Ishikawa (cell line): ENCODE results near the gene DCBLD1.

Experiments
- CEBPB ChIP-seq: IDR thresholded peaks from 2 replicates; pipeline ENCODE4 v1.6.1; 2012
- CREB1 ChIP-seq: IDR thresholded peaks from 2 replicates; pipeline ENCODE4 v1.6.1; 2012; ENCODE audit warnings: low read depth
- EGR1 ChIP-seq: IDR thresholded peaks from 2 replicates; pipeline ENCODE4 v1.6.1; 2012
- EP300 ChIP-seq: IDR thresholded peaks from 2 replicates; pipeline ENCODE4 v1.6.1; 2012; ENCODE audit warnings: borderline replicate concordance
- FOXM1 ChIP-seq: IDR thresholded peaks from 2 replicates; pipeline ENCODE4 v1.6.1; 2012; ENCODE audit warnings: low read depth, borderline replicate concordance
- MAX ChIP-seq: IDR thresholded peaks from 2 replicates; pipeline ENCODE4 v1.6.1; 2012
- NFIC ChIP-seq: IDR thresholded peaks from 2 replicates; pipeline ENCODE4 v1.6.1; 2012
- RAD21 ChIP-seq: IDR thresholded peaks from 2 replicates; pipeline ENCODE4 v1.6.1; 2012; ENCODE audit warnings: low read depth
- REST ChIP-seq: IDR thresholded peaks from 2 replicates; pipeline ENCODE4 v1.6.1; 2012; ENCODE audit warnings: low read depth, mild to moderate bottlenecking
- TAF1 ChIP-seq: IDR thresholded peaks from 2 replicates; pipeline ENCODE4 v1.6.1; 2012; ENCODE audit warnings: low read depth, mild to moderate bottlenecking
- TCF12 ChIP-seq: IDR thresholded peaks from 2 replicates; pipeline ENCODE4 v1.6.1; 2012; ENCODE audit warnings: low read depth
- TEAD4 ChIP-seq: IDR thresholded peaks from 2 replicates; pipeline ENCODE4 v1.6.1; 2012
- USF1 ChIP-seq: IDR thresholded peaks from 2 replicates; pipeline ENCODE4 v1.6.1; 2012
- YY1 ChIP-seq: IDR thresholded peaks from 2 replicates; pipeline ENCODE4 v1.6.1; 2012; ENCODE audit warnings: low read depth
- ZBTB7A ChIP-seq: IDR thresholded peaks from 2 replicates; pipeline ENCODE4 v1.6.1; 2012; ENCODE audit warnings: low read depth

The DCBLD1 gene

GRCh38 chr6:117559299-117559698 is 76.8 kb downstream of the DCBLD1 start:
- TF ChIP-seq USF1 = no peak
- TF ChIP-seq ZBTB7A = no peak
- no peak for TF ChIP-seq NFIC
- no peak for TF ChIP-seq REST
- no peak for TF ChIP-seq TAF1
- no peak for TF ChIP-seq EGR1
- no peak for TF ChIP-seq MAX
- no peak for TF ChIP-seq CREB1
- TF ChIP-seq CEBPB = no peak
- no peak for TF ChIP-seq YY1
- no peak for TF ChIP-seq EP300
- no peak for TF ChIP-seq TEAD4
- TF ChIP-seq TCF12 = no peak
- TF ChIP-seq FOXM1 = no peak
- no peak for TF ChIP-seq RAD21

- TF ChIP-seq EGR1 (no peak), TCF12 (no peak), TAF1 (no peak), MAX (no peak), TEAD4 (no peak), FOXM1 (no peak), RAD21 (no peak), CEBPB (no peak), NFIC (no peak), YY1 (no peak), EP300 (no peak), USF1 (no peak)
Observed at GRCh38 chr6:117561128-117561527, 78.7 kb downstream of the DCBLD1 start.

GRCh38 chr6:117564681-117565080 is 82.2 kb downstream of the DCBLD1 start:
- TF ChIP-seq TCF12 (no peak), USF1 (no peak), YY1 (no peak)

- TF ChIP-seq REST (no peak), YY1 (no peak), CREB1 (no peak), ZBTB7A (no peak), NFIC (no peak), FOXM1 (no peak), CEBPB (no peak), TCF12 (no peak), USF1 (no peak), EGR1 (no peak), MAX (no peak), TAF1 (no peak), RAD21 (no peak), TEAD4 (no peak), EP300 (no peak)
Observed at GRCh38 chr6:117568247-117568646, 85.8 kb downstream of the DCBLD1 start.

GRCh38 chr6:117568831-117569410 is 86.4 kb downstream of the DCBLD1 start:
- TF ChIP-seq CREB1 (no peak), EGR1 (no peak), YY1 (no peak), TCF12 (no peak), REST (no peak)
